SK-N-SH (cell line): Measurements from ENCODE around the gene EVL.

ENCODE experiments used
- CTCF ChIP-seq: fragments of 200-600 bp; sonication (generic); IDR thresholded peaks from 2 replicates; pipeline ENCODE4 v1.6.1; 2017; ENCODE audit warnings: antibody characterized with exemption, mild to moderate bottlenecking, moderate library complexity
- ELF1 ChIP-seq: IDR thresholded peaks from 2 replicates; pipeline ENCODE4 v1.4.0; 2012
- NFIC ChIP-seq: IDR thresholded peaks from 2 replicates; pipeline ENCODE4 v1.4.0; 2012; ENCODE audit warnings: borderline replicate concordance
- POLR2AphosphoS5 ChIP-seq: IDR thresholded peaks from 2 replicates; pipeline ENCODE4 v1.6.1; 2012; ENCODE audit warnings: low read depth, low read length
- TF ChIP-seq, protein P1 (sequence below): IDR thresholded peaks from 2 replicates; pipeline ENCODE4 v1.4.0; 2012; ENCODE audit warnings: low read depth, borderline replicate concordance

DNA sequence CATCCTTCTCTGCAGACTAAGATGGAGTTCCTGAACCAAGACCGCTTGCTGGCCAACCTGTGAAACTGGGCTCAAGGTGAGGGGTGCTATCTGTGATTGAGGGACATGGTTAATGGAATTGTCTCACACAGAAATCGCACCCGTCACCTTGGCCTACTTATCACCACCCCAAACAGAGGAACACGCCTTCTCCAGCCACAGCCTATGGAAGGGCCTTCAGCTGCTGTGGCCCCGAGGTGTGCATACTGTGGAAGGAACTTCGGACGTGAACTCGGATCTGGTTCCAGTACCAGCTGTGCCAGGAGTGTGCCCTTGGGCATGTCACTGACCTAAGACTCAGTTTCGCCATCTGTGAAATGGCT is 44.4 kb downstream of the EVL start:
- TF ChIP-seq POLR2AphosphoS5 (no peak), NFIC (no peak), CTCF (no peak), ELF1 (no peak)
- TF ChIP-seq, protein P1, sequence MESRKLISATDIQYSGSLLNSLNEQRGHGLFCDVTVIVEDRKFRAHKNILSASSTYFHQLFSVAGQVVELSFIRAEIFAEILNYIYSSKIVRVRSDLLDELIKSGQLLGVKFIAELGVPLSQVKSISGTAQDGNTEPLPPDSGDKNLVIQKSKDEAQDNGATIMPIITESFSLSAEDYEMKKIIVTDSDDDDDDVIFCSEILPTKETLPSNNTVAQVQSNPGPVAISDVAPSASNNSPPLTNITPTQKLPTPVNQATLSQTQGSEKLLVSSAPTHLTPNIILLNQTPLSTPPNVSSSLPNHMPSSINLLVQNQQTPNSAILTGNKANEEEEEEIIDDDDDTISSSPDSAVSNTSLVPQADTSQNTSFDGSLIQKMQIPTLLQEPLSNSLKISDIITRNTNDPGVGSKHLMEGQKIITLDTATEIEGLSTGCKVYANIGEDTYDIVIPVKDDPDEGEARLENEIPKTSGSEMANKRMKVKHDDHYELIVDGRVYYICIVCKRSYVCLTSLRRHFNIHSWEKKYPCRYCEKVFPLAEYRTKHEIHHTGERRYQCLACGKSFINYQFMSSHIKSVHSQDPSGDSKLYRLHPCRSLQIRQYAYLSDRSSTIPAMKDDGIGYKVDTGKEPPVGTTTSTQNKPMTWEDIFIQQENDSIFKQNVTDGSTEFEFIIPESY, result no peak
